HEK293 (cell line): ENCODE measurements around the gene SLC12A3.
A peak's percentile ranks its signal among the peaks of the same experiment; 100 is the strongest.

ENCODE experiments used
- CTCF ChIA-PET: fragments of 350-600 bp; formaldehyde crosslinking; extraction: SDS; loops from one replicate; lab custom pipeline; 2021; ENCODE audit warnings: antibody characterized with exemption; lab: Yijun Ruan, JAX
- POLR2A ChIA-PET: fragments of 300-600 bp; formaldehyde crosslinking; extraction: SDS; loops from one replicate; lab custom pipeline; 2020; ENCODE audit warnings: antibody characterized with exemption, inconsistent platforms; lab: Yijun Ruan, JAX
- H3K27ac ChIP-seq: fragments of 200-500 bp; sonication (Bioruptor generic); 2 replicates; pipeline ENCODE4 v1.5.1; 2014; ENCODE audit warnings: low read depth, low read length, control low read depth, inconsistent platforms; ENCODE audit errors: extremely low read depth
- H3K36me3 ChIP-seq, 2 experiments: fragments of 200-500 bp in 1 of 2; sonication (Bioruptor generic) in 1 of 2; 1 replicate in 1 of 2; 2 replicates in 1 of 2; pipeline ENCODE4 v1.5.1; 2014 to 2017; ENCODE audit warnings: inconsistent platforms in 2 of 2, low read length in 2 of 2; ENCODE audit not compliant: control insufficient read depth in 2 of 2, insufficient read depth in 1 of 2
- H3K4me1 ChIP-seq: fragments of 200-500 bp; sonication (Bioruptor generic); 2 replicates; pipeline ENCODE4 v1.5.1; 2014; ENCODE audit warnings: mild to moderate bottlenecking, low read length, inconsistent platforms; ENCODE audit not compliant: control insufficient read depth, insufficient read depth
- H3K4me3 ChIP-seq: 2 replicates; pipeline ENCODE4 v1.5.1; 2011; ENCODE audit warnings: low read depth, mild to moderate bottlenecking, control low read depth, low read length, moderate library complexity
- H3K9me3 ChIP-seq: fragments of 200-500 bp; sonication (Bioruptor generic); 2 replicates; pipeline ENCODE4 v1.5.1; 2014; ENCODE audit warnings: low read depth, low read length, inconsistent platforms; ENCODE audit not compliant: control insufficient read depth, insufficient read depth
- BCL11A ChIP-seq: fragments of 450-650 bp; formaldehyde crosslinking; IDR thresholded peaks from 2 replicates; pipeline ENCODE4 v1.5.1; 2016; ENCODE audit warnings: low read depth, missing biosample characterization, missing genetic modification characterization
- FEZF1 ChIP-seq: fragments of 450-650 bp; formaldehyde crosslinking; IDR thresholded peaks from 2 replicates; pipeline ENCODE4 v1.5.1; 2016; ENCODE audit warnings: missing biosample characterization, missing genetic modification characterization
- GLIS2 ChIP-seq: fragments of 450-650 bp; formaldehyde crosslinking; IDR thresholded peaks from 2 replicates; pipeline ENCODE4 v1.5.1; 2016; ENCODE audit warnings: missing biosample characterization, missing genetic modification characterization
- HOXD13 ChIP-seq: sonication (generic); formaldehyde crosslinking; IDR thresholded peaks from 2 replicates; pipeline ENCODE4 v1.8.0; 2022; ENCODE audit warnings: missing genetic modification reagents, borderline replicate concordance
- OSR2 ChIP-seq: fragments of 450-650 bp; formaldehyde crosslinking; IDR thresholded peaks from 2 replicates; pipeline ENCODE4 v1.5.1; 2016; ENCODE audit warnings: missing biosample characterization, missing genetic modification characterization
- PRDM1 ChIP-seq: fragments of 450-650 bp; formaldehyde crosslinking; IDR thresholded peaks from 2 replicates; pipeline ENCODE4; 2016; ENCODE audit warnings: missing biosample characterization, missing genetic modification characterization
- TSHZ1 ChIP-seq: fragments of 450-650 bp; formaldehyde crosslinking; IDR thresholded peaks from 2 replicates; pipeline ENCODE4 v1.5.1; 2016; ENCODE audit warnings: missing biosample characterization, missing genetic modification characterization, borderline replicate concordance
- ZBTB48 ChIP-seq: fragments of 450-650 bp; formaldehyde crosslinking; IDR thresholded peaks from 2 replicates; pipeline ENCODE4 v1.5.1; 2016; ENCODE audit warnings: missing biosample characterization, missing genetic modification characterization
- ZIC2 ChIP-seq: fragments of 450-650 bp; formaldehyde crosslinking; IDR thresholded peaks from 2 replicates; pipeline ENCODE4 v1.5.1; 2016; ENCODE audit warnings: missing biosample characterization, missing genetic modification characterization
- ZNF10 ChIP-seq: fragments of 450-650 bp; formaldehyde crosslinking; IDR thresholded peaks from 2 replicates; pipeline ENCODE4 v1.5.1; 2017; ENCODE audit warnings: missing biosample characterization, missing genetic modification characterization
- ZNF133 ChIP-seq: fragments of 450-650 bp; formaldehyde crosslinking; IDR thresholded peaks from 2 replicates; pipeline ENCODE4 v1.5.1; 2016; ENCODE audit warnings: missing biosample characterization, missing genetic modification characterization
- ZNF266 ChIP-seq: fragments of 450-650 bp; formaldehyde crosslinking; IDR thresholded peaks from 2 replicates; pipeline ENCODE4 v1.5.1; 2016; ENCODE audit warnings: missing biosample characterization, missing genetic modification characterization, low read depth
- ZNF544 ChIP-seq: fragments of 450-650 bp; formaldehyde crosslinking; IDR thresholded peaks from 2 replicates; pipeline ENCODE4 v1.5.0; 2017; ENCODE audit warnings: missing biosample characterization, missing genetic modification characterization
- ZNF571 ChIP-seq: fragments of 450-650 bp; formaldehyde crosslinking; IDR thresholded peaks from 2 replicates; pipeline ENCODE4 v1.5.0; 2017; ENCODE audit warnings: missing biosample characterization, missing genetic modification characterization
- ZNF658 ChIP-seq: fragments of 450-650 bp; formaldehyde crosslinking; IDR thresholded peaks from 2 replicates; pipeline ENCODE4; 2016; ENCODE audit warnings: missing biosample characterization, missing genetic modification characterization
- ZNF785 ChIP-seq: fragments of 450-650 bp; formaldehyde crosslinking; IDR thresholded peaks from 2 replicates; pipeline ENCODE4 v1.5.1; 2016; ENCODE audit warnings: missing biosample characterization, missing genetic modification characterization
- ZNF791 ChIP-seq: fragments of 450-650 bp; formaldehyde crosslinking; IDR thresholded peaks from 2 replicates; pipeline ENCODE4 v1.5.1; 2016; ENCODE audit warnings: missing biosample characterization, missing genetic modification characterization

The SLC12A3 gene

GRCh38 chr16:56864960-56865359, at the start of gene SLC12A3:
Gene SLC12A3, plus strand, starts transcription at chr16:56865207. Its CDS starts 29 bp downstream, at chr16:56865236.
- ChIA-PET POLR2A (no interaction called here), CTCF (interaction anchor here (1.0 kb wide), 1 partner anchor 93 kb away, joined by 3 read pairs; no protein-coding TSS in a partner anchor)
- H3K4me1 ChIP-seq, result peaks cover 12% of the 10 kb centered on the region
- H3K4me3 ChIP-seq, result no peak within 1 kb of the TSS
- H3K27ac ChIP-seq, result no peak within 1 kb of the TSS
- H3K9me3 ChIP-seq, result no peaks in the 10 kb centered on the region
- no peaks in the 10 kb centered on the region for H3K36me3 ChIP-seq
- TF ChIP-seq ZNF266 (no peak), ZBTB48 (no peak), ZIC2 (tag by site-specific recombination) (no peak), TSHZ1 (tag by site-specific recombination) (no peak), ZNF571 (tag by site-specific recombination) (no peak), ZNF658 (tag by site-specific recombination) (no peak), ZNF10 (no peak)

DNA sequence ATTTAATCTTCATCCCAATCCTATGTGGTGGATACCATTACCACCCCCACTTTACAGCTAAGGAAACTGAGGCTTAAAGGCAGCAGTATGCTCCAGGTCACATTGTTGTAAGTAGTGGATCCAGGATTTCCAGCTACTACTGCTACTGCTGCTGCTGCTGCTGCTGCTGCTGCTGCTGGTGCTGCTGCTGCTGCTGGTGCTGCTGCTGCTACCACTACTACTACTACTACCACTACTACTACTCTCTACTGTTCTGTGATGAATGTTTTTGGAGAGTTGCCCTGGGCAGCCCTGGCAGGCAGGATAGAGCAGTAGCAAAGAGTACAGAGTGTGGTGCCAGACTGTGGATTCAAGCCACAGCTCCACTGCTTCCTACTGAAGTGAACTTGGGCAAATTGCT, 49.3 kb upstream of the SLC12A3 start:
- Histone ChIP-seq H3K27ac (no peak overlapping the region), H3K9me3 (no peaks in the 10 kb centered on the region), H3K4me3 (no peak overlapping the region), H3K4me1 (peaks cover 3% of the 10 kb centered on the region; the same call in 1 of the 2 replicates), H3K36me3 (peaks cover 0 to 15% of the 10 kb centered on the region in 2 experiments; a peak in 1 of 3 replicates)
- ChIA-PET CTCF (interaction anchor here (1.1 kb wide), 2 partner anchors 22 to 23 kb away, joined by 3 to 4 read pairs; no protein-coding TSS in a partner anchor), POLR2A (no interaction called here)
- no peak for TF ChIP-seq PRDM1 (tag by site-specific recombination)
- TF ChIP-seq OSR2 (tag by site-specific recombination), result peak; percentile 44; the same call in 1 of the 2 replicates
- TF ChIP-seq ZNF133 (tag by site-specific recombination), result no peak

DNA sequence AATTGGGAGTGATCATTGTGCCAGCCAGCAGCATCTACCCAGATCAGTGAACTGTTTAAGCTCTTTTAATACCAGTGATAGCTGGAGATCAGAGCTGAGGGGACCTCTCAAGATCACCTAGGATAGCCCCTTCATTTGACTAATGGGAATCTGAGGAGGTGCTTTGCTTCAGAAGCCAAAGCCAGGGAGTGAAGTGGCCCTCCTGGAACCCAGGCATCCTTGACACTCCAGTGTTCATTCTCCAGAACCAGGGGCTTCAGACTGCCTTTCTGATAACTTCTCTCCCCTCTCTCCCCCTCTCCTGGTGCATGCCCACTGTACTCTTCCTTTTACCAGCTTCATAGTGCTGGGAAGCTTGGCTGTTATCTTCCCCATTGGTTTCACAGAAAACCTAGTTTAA, 48.0 kb upstream of the SLC12A3 start:
- CTCF ChIA-PET, result no interaction called here

DNA sequence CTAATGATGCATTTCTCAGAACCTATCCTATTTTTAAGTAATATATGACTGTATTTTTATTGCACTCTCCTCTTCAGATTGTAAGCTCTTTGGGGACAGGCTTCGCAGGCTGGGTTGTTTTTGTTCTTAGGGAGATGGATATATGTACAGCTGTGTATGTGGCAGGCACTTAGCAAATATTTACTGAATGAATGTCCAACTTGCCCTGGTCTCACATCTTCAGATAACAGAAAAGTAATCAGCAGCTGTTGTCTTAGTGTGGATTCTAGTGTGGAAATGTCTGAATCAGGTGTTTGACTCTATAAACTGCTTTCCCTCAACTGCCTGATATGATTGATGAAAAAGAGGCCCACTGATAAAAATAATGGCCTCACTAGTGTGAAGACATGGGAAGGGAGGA, 47.1 kb upstream of the SLC12A3 start:
- ChIA-PET CTCF (no interaction called here), POLR2A (no interaction called here)
- TF ChIP-seq HOXD13 (CRISPR knock-in tag), result no peak
- no peak for TF ChIP-seq ZNF785 (tag by site-specific recombination)
- TF ChIP-seq BCL11A (tag by site-specific recombination), result no peak
- TF ChIP-seq ZNF544, result no peak
- no peak for TF ChIP-seq FEZF1 (tag by site-specific recombination)
- no peak for TF ChIP-seq GLIS2 (tag by site-specific recombination)
- Histone ChIP-seq H3K27ac (no peak overlapping the region), H3K4me3 (no peak overlapping the region), H3K9me3 (no peaks in the 10 kb centered on the region), H3K4me1 (peaks cover 3% of the 10 kb centered on the region; the same call in 1 of the 2 replicates), H3K36me3 (peaks cover 4 to 32% of the 10 kb centered on the region in 2 experiments; a peak in 2 of 3 replicates)

More for the DNA sequence above, 48.0 kb upstream of the SLC12A3 start:
- no peaks in the 10 kb centered on the region for H3K9me3 ChIP-seq
- H3K4me3 ChIP-seq, result no peak overlapping the region
- H3K36me3 ChIP-seq, result peaks cover 1 to 28% of the 10 kb centered on the region in 2 experiments; a peak in 2 of 3 replicates
- peaks cover 3% of the 10 kb centered on the region; the same call in 1 of the 2 replicates for H3K4me1 ChIP-seq
- H3K27ac ChIP-seq, result no peak overlapping the region
- POLR2A ChIA-PET, result no interaction called here
- TF ChIP-seq ZNF791 (tag by site-specific recombination), result no peak
